SK-N-DZ (cell line): ENCODE results near the gene SLC29A3.
A peak's percentile ranks its signal among the peaks of the same experiment; 100 is the strongest.

Experiments used
- DNase-seq: peaks from one replicate; pipeline ENCODE4 v3.0.0-alpha.2; 2015; ENCODE audit warnings: low spot score

The SLC29A3 gene

GRCh38 chr10:71368643-71369042 lies 49.6 kb downstream of the SLC29A3 start:
- DNase-seq, result no peak

- DNase-seq, result no peak
Measured at GRCh38 chr10:71369602-71370001, 50.5 kb downstream of the SLC29A3 start.

GRCh38 chr10:71370031-71370430 lies 51.0 kb downstream of the SLC29A3 start:
- no peak for DNase-seq

GRCh38 chr10:71371750-71372166 lies 52.7 kb downstream of the SLC29A3 start:
- no peak for DNase-seq

- DNase-seq, result no peak
Measured at GRCh38 chr10:71372882-71373495, 53.9 kb downstream of the SLC29A3 start.

- DNase-seq, result no peak
Measured at GRCh38 chr10:71374481-71375233, 55.6 kb downstream of the SLC29A3 start.

- DNase-seq, result no peak
Measured at GRCh38 chr10:71375952-71376351, 56.9 kb downstream of the SLC29A3 start.

GRCh38 chr10:71378336-71379117 lies 59.5 kb downstream of the SLC29A3 start:
- no peak for DNase-seq

GRCh38 chr10:71379118-71379766 lies 60.2 kb downstream of the SLC29A3 start:
- no peak for DNase-seq

GRCh38 chr10:71380841-71381240 lies 61.8 kb downstream of the SLC29A3 start:
- no peak for DNase-seq

- no peak for DNase-seq
Measured at GRCh38 chr10:71381611-71382010, 62.6 kb downstream of the SLC29A3 start.

- no peak for DNase-seq
Measured at GRCh38 chr10:71382028-71382427, 63.0 kb downstream of the SLC29A3 start.

GRCh38 chr10:71382757-71383156 lies 63.7 kb downstream of the SLC29A3 start:
- DNase-seq, result no peak

- peak; percentile 44 for DNase-seq
Measured at GRCh38 chr10:71383972-71384687, 65.1 kb downstream of the SLC29A3 start.

GRCh38 chr10:71388171-71388570 lies 69.1 kb downstream of the SLC29A3 start:
- DNase-seq, result no peak

- DNase-seq, result no peak
Measured at GRCh38 chr10:71388583-71389310, 69.7 kb downstream of the SLC29A3 start.

GRCh38 chr10:71389768-71390460 lies 70.9 kb downstream of the SLC29A3 start:
- no peak for DNase-seq

GRCh38 chr10:71390461-71390835 lies 71.4 kb downstream of the SLC29A3 start:
- no peak for DNase-seq

GRCh38 chr10:71390921-71391690 lies 72.0 kb downstream of the SLC29A3 start:
- no peak for DNase-seq
